ENCODE data around the gene EXOC4. TPM values are rescaled to one million over a fixed set of nuclear protein-coding genes. Genes with fewer than 3 reads are reported as not detected.

EXOC4 gene
- total and polyA plus RNA-seq, 7 donors, result 16.4 to 76.7 (median 50.7) TPM

- WGBS, 2 donors, result 89 to 93% methylated on average over 5 of the region's 5 CpGs
- Histone ChIP-seq H3K4me1 (no peaks in the 10 kb centered on the region), H3K9me3 (no peaks in the 10 kb centered on the region), H3K36me3 (no peaks in the 10 kb centered on the region), H3K4me3 (no peak overlapping the region), H3K27ac (no peak overlapping the region), H3K27me3 (no peaks in the 10 kb centered on the region)
- DNase-seq, result no peak
- intact Hi-C loops (cut with DNase I), result no loop called here
- no peak for TF ChIP-seq POLR2A (IDR thresholded peaks at IDR 0.05)
- no peak for TF ChIP-seq EP300 (IDR thresholded peaks at IDR 0.05)
- TF ChIP-seq CTCF (IDR thresholded peaks at IDR 0.05), result no peak
- no peak for TF ChIP-seq POLR2AphosphoS5 (IDR thresholded peaks at IDR 0.05)
Measured at GRCh38 chr7:133733401-133733800, 480.5 kb downstream of the EXOC4 start.

- intact Hi-C loops (cut with DNase I), result no loop called here
- H3K27me3 ChIP-seq, result no peaks in the 10 kb centered on the region
- WGBS, 2 donors, result 68 to 76% methylated on average over 1 of the region's 1 CpG
- H3K4me1 ChIP-seq, result no peaks in the 10 kb centered on the region
- H3K27ac ChIP-seq, result no peak overlapping the region
- DNase-seq, result no peak
- no peak overlapping the region for H3K4me3 ChIP-seq
- no peak for TF ChIP-seq EP300 (IDR thresholded peaks at IDR 0.05)
- no peak for TF ChIP-seq POLR2AphosphoS5 (IDR thresholded peaks at IDR 0.05)
- TF ChIP-seq CTCF (IDR thresholded peaks at IDR 0.05), result no peak
- TF ChIP-seq POLR2A (IDR thresholded peaks at IDR 0.05), result no peak
- no peaks in the 10 kb centered on the region for H3K36me3 ChIP-seq
- no peaks in the 10 kb centered on the region for H3K9me3 ChIP-seq
Measured at GRCh38 chr7:133735222-133735621, 482.3 kb downstream of the EXOC4 start.

DNA sequence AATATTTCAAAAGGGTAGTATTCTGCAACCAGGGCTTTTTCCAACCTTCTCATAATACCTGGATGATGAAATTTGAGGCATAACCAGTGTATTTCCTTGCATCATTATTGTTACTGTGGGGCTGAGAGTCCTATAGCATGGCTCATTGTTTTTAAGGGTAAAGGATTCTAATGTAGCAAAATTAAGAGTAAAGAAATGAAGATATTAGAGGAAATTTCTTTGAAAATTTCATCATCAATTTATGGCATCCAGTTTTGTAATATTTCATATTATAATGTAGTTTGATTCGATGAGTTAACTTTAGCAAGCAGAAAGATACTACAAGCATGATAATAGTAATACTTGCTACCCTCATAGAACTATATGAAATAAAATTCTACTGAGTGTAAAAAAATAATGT lies 486.9 kb downstream of the EXOC4 start:
- H3K9me3 ChIP-seq, result no peaks in the 10 kb centered on the region
- H3K36me3 ChIP-seq, result no peaks in the 10 kb centered on the region
- TF ChIP-seq POLR2A (IDR thresholded peaks at IDR 0.05) (no peak), POLR2AphosphoS5 (IDR thresholded peaks at IDR 0.05) (no peak), CTCF (IDR thresholded peaks at IDR 0.05) (no peak), EP300 (IDR thresholded peaks at IDR 0.05) (no peak)
- intact Hi-C loops (cut with DNase I), result no loop called here
- no peaks in the 10 kb centered on the region for H3K4me1 ChIP-seq
- no peak overlapping the region for H3K4me3 ChIP-seq
- H3K27ac ChIP-seq, result no peak overlapping the region
- no peaks in the 10 kb centered on the region for H3K27me3 ChIP-seq
- WGBS, 2 donors, result 95 to 98% methylated on average over 1 of the region's 1 CpG
- DNase-seq, result no peak

GRCh38 chr7:133741078-133741477 lies 488.2 kb downstream of the EXOC4 start:
- intact Hi-C loops (cut with DNase I), result no loop called here
- TF ChIP-seq POLR2A (IDR thresholded peaks at IDR 0.05), result no peak
- no peak for TF ChIP-seq POLR2AphosphoS5 (IDR thresholded peaks at IDR 0.05)
- no peak for TF ChIP-seq EP300 (IDR thresholded peaks at IDR 0.05)
- no peak overlapping the region for H3K4me3 ChIP-seq
- H3K4me1 ChIP-seq, result no peaks in the 10 kb centered on the region
- DNase-seq, result no peak
- no peaks in the 10 kb centered on the region for H3K27me3 ChIP-seq
- WGBS, 2 donors, result 93 to 98% methylated on average over 3 of the region's 3 CpGs
- H3K27ac ChIP-seq, result no peak overlapping the region
- no peaks in the 10 kb centered on the region for H3K36me3 ChIP-seq
- H3K9me3 ChIP-seq, result no peaks in the 10 kb centered on the region

- H3K27me3 ChIP-seq, result no peaks in the 10 kb centered on the region
- H3K36me3 ChIP-seq, result no peaks in the 10 kb centered on the region
- H3K9me3 ChIP-seq, result no peaks in the 10 kb centered on the region
- H3K4me1 ChIP-seq, result no peaks in the 10 kb centered on the region
- no peak overlapping the region for H3K4me3 ChIP-seq
- TF ChIP-seq POLR2AphosphoS5 (IDR thresholded peaks at IDR 0.05), result no peak
- TF ChIP-seq CTCF (IDR thresholded peaks at IDR 0.05), result no peak
- TF ChIP-seq POLR2A (IDR thresholded peaks at IDR 0.05), result no peak
- TF ChIP-seq EP300 (IDR thresholded peaks at IDR 0.05), result no peak
- intact Hi-C loops (cut with DNase I), result no loop called here
- H3K27ac ChIP-seq, result no peak overlapping the region
- WGBS, 2 donors, result 95 to 97% methylated on average over 3 of the region's 3 CpGs
- DNase-seq, result no peak
Measured at GRCh38 chr7:133741703-133742102, 488.8 kb downstream of the EXOC4 start.

Data from sigmoid colon (tissue), 7 donors.